ENCODE measurements around the gene SPATA33.
A peak's percentile ranks its signal among the peaks of the same experiment; 100 is the strongest.
"Not testable (repeated sequence)": the region's sequence is repeated elsewhere in the genome, so short reads cannot be mapped to it uniquely, and the experiment has no call there.

SPATA33 gene

DNA sequence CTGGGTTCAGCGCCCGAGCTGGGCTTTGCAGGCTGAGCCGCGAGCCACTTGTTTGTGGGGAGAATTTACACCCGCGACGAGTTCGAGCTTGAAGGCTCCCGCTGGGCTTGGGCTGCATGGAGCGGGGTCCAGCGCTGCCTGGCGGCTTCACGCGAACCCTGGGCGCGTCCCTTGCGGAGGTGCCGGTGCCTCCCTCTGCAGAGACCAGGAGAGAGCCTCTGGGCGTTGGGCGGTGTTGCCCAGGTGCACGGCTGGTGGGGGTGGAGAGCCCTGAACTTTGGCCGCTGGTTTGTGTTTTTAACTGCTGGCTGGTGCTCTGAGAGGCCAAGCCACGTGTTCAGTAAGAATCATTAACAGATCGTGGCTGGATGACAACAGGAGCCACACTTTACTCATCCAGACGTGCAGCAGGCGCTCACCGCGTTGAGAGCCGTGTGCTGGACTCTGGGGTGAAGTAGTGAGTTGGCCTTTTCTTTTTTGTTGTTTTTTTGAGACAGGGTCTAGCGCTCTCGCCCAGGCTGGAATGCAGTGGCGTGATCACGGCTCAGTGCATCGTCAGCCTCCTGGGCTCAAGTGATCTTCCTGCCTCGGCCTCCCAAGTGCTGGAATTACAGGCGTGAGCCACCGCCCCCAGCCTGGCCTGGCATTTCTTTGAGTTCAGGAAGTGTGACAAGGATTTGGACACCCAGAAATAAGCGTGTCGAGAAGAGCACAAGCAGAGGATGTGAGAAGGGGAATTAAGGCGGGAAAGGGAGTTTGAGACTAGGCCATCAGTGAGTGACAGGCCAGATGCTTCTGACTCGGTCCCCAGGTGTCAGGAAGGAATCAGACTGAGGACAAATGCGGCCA, 29.7 kb downstream of the SPATA33 start:
- in situ Hi-C loops (cut with HindIII; ENCODE audit: low sequenced_read_pairs) = no loop called here
- peak overlapping the region; percentile 60 for H3K4me3 ChIP-seq (ENCODE audit: low read depth, low read length)
- TF ChIP-seq, protein P1, sequence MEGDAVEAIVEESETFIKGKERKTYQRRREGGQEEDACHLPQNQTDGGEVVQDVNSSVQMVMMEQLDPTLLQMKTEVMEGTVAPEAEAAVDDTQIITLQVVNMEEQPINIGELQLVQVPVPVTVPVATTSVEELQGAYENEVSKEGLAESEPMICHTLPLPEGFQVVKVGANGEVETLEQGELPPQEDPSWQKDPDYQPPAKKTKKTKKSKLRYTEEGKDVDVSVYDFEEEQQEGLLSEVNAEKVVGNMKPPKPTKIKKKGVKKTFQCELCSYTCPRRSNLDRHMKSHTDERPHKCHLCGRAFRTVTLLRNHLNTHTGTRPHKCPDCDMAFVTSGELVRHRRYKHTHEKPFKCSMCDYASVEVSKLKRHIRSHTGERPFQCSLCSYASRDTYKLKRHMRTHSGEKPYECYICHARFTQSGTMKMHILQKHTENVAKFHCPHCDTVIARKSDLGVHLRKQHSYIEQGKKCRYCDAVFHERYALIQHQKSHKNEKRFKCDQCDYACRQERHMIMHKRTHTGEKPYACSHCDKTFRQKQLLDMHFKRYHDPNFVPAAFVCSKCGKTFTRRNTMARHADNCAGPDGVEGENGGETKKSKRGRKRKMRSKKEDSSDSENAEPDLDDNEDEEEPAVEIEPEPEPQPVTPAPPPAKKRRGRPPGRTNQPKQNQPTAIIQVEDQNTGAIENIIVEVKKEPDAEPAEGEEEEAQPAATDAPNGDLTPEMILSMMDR (IDR thresholded peaks at IDR 0.05; ENCODE audit: low read depth, low read length) = no peak
- peak; percentile 40 for DNase-seq (ENCODE audit: low read depth, low spot score)

- in situ Hi-C loops (cut with HindIII; ENCODE audit: low sequenced_read_pairs) = no loop called here
- no peak for DNase-seq (ENCODE audit: low read depth, low spot score)
- TF ChIP-seq, protein P1 (IDR thresholded peaks at IDR 0.05; ENCODE audit: low read depth, low read length) = no peak
- H3K4me3 ChIP-seq (ENCODE audit: low read depth, low read length) = no peak overlapping the region
These were observed 30.8 kb downstream of the SPATA33 start for GRCh38 chr16:89688395-89688794.

- no peak for DNase-seq (ENCODE audit: low read depth, low spot score)
- in situ Hi-C loops (cut with HindIII; ENCODE audit: low sequenced_read_pairs) = no loop called here
- TF ChIP-seq, protein P1 (IDR thresholded peaks at IDR 0.05; ENCODE audit: low read depth, low read length) = no peak
- H3K4me3 ChIP-seq (ENCODE audit: low read depth, low read length) = no peak overlapping the region
These were observed 31.5 kb downstream of the SPATA33 start for GRCh38 chr16:89689142-89689541.

GRCh38 chr16:89689621-89690020, 32.0 kb downstream of the SPATA33 start:
- H3K4me3 ChIP-seq (ENCODE audit: low read depth, low read length); DNase-seq (ENCODE audit: low read depth, low spot score); in situ Hi-C loops (cut with HindIII; ENCODE audit: low sequenced_read_pairs): not testable (repeated sequence)

DNA sequence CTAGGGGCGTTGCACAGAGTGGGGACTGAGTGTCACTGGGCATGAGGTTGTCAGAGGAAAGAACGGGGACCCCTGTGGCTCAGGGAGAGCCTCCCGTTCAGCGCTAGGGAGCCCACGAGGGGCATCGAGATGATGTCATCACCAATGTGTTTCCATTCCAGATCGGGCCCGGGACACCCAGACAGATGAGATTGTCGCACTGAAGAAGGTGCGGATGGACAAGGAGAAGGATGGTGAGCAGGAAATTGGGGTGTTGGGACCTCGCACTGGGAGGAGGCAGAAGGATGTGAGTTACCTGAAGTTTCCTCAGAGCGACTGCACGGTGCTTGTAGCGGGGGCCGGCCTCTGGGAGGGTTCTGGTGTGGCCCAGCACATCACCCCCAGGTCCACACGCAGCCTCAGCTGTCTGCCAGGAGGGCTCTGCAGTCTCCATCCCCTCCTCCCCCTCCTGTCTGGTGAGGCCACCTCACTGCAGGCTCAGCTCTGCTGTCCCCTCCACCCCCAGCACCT, 32.8 kb downstream of the SPATA33 start:
- TF ChIP-seq, protein P1 (IDR thresholded peaks at IDR 0.05; ENCODE audit: low read depth, low read length) = no peak
- no peak overlapping the region for H3K4me3 ChIP-seq (ENCODE audit: low read depth, low read length)
- in situ Hi-C loops (cut with HindIII; ENCODE audit: low sequenced_read_pairs) = no loop called here
- no peak for DNase-seq (ENCODE audit: low read depth, low spot score)

DNA sequence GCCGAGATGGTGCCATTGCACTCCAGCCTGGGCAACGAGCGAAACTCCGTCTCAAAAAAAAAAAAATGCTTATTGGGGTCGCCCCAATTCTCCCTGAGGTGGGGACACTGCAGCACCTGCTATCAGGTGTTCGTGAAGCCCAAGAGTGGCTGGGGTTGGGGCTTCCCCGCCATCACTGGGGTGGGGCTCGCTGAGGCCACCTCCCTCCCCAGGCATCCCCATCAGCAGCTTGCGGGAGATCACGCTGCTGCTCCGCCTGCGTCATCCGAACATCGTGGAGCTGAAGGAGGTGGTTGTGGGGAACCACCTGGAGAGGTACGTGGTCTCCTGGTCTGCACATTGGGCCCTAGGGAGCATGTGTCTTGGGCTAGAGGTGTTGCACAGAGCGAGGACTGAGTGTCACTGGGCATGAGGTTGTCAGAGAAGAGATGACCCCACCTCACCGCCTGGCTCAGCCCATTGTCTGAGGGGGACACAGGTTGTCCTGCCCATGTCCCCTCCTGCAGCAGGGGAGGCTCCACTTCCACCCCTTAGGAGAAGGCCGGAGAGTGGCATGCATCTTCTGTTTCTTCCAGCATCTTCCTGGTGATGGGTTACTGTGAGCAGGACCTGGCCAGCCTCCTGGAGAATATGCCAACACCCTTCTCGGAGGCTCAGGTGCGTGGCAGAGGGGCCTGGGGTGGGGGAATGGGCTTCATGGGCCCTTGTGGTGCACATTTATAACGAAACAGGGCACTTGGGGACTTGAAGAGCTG, 33.8 kb downstream of the SPATA33 start:
- no peak overlapping the region for H3K4me3 ChIP-seq (ENCODE audit: low read depth, low read length)
- TF ChIP-seq, protein P1 (IDR thresholded peaks at IDR 0.05; ENCODE audit: low read depth, low read length) = no peak
- no peak for DNase-seq (ENCODE audit: low read depth, low spot score)
- in situ Hi-C loops (cut with HindIII; ENCODE audit: low sequenced_read_pairs) = no loop called here
